ENCODE measurements around the gene DNAJA4. TPM values are rescaled to one million over a fixed set of nuclear protein-coding genes. Genes with fewer than 3 reads are reported as not detected.

The DNAJA4 gene
- total RNA-seq, 4 donors from 2014 or later = 9.5 to 21.9 (median 13.8) TPM

DNA sequence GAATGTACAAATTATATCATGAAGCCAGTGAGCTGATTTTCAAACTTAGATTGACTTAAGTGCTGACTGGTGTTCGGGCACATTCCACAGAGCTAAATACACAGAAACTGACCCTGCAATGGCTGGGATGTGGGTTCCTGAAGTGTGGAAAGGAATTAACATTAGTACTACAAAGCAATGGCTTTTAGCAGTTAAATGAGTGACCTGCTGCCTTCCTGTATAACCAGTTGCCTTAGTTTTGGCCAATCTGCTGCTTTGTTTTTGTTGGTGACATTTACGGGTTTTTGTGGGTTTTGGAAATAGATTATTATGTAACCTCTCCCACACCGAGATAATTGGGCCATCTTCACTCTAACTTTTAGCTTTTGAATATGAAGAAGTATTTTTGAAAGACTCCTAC, 37.5 kb downstream of the DNAJA4 start:
- WGBS, 2 donors = 20 to 22% methylated on average over 3 of the region's 3 CpGs

DNA sequence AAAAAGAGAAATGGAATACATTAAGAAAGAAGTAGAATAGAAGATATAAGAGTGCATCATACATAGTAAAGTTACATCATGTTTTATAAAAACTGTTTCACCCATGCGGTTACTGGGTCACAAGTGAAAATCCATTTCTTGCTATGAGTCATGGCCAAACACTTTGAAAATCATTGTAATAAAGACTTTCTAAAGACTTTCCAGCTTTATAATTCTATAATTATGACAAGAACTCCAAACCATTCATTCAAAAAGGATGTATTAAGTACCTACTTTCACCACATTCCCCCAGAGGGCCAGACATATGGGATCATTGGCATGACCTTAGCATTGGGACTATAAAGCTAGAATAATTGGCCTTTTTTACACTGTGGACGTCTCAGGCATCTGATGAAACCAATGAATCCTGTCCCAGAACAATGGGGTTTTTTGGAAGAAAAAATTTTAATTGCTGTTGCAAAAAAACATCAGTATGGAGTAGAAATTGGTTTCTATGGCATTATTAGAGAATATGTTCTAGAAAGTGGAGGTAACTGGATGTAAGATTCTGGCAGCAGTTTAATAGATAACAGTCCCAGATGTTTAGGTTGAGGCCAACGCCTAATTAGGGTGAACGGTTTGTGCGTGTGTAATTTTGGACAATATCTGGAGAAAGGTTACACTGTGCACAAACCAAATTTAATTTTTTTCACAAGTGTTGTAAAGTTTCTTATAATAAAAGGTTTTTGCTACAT, 38.4 kb downstream of the DNAJA4 start:
- Histone ChIP-seq H3K36me3 (no peaks in the 10 kb centered on the region), H3K4me1 (peaks cover 7 to 17% of the 10 kb centered on the region in 2 donors), H3K4me3 (replicated peaks in 1 of 3) (no peak overlapping the region), H3K9me3 (no peaks in the 10 kb centered on the region), H3K27ac (no peak overlapping the region), H3K27me3 (no peaks in the 10 kb centered on the region)
- 76 to 78% methylated on average over 5 of the region's 5 CpGs for WGBS, 2 donors
- DNase-seq = no peak
- intact Hi-C loops (cut with DNase I) = no loop called here
- TF ChIP-seq POLR2A (IDR thresholded peaks at IDR 0.05) = no peak
- TF ChIP-seq, protein P1, sequence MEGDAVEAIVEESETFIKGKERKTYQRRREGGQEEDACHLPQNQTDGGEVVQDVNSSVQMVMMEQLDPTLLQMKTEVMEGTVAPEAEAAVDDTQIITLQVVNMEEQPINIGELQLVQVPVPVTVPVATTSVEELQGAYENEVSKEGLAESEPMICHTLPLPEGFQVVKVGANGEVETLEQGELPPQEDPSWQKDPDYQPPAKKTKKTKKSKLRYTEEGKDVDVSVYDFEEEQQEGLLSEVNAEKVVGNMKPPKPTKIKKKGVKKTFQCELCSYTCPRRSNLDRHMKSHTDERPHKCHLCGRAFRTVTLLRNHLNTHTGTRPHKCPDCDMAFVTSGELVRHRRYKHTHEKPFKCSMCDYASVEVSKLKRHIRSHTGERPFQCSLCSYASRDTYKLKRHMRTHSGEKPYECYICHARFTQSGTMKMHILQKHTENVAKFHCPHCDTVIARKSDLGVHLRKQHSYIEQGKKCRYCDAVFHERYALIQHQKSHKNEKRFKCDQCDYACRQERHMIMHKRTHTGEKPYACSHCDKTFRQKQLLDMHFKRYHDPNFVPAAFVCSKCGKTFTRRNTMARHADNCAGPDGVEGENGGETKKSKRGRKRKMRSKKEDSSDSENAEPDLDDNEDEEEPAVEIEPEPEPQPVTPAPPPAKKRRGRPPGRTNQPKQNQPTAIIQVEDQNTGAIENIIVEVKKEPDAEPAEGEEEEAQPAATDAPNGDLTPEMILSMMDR (IDR thresholded peaks at IDR 0.05) = no peak

More for the DNA sequence above, 37.5 kb downstream of the DNAJA4 start:
- intact Hi-C loops (cut with DNase I) = no loop called here
- TF ChIP-seq, protein P1 (IDR thresholded peaks at IDR 0.05) = no peak
- no peak for TF ChIP-seq POLR2A (IDR thresholded peaks at IDR 0.05)
- Histone ChIP-seq H3K4me3 (replicated peaks in 1 of 3) (no peak overlapping the region), H3K27me3 (no peaks in the 10 kb centered on the region), H3K36me3 (no peaks in the 10 kb centered on the region), H3K9me3 (no peaks in the 10 kb centered on the region), H3K4me1 (peaks cover 7 to 17% of the 10 kb centered on the region in 2 donors), H3K27ac (no peak overlapping the region)
- no peak for DNase-seq

DNA sequence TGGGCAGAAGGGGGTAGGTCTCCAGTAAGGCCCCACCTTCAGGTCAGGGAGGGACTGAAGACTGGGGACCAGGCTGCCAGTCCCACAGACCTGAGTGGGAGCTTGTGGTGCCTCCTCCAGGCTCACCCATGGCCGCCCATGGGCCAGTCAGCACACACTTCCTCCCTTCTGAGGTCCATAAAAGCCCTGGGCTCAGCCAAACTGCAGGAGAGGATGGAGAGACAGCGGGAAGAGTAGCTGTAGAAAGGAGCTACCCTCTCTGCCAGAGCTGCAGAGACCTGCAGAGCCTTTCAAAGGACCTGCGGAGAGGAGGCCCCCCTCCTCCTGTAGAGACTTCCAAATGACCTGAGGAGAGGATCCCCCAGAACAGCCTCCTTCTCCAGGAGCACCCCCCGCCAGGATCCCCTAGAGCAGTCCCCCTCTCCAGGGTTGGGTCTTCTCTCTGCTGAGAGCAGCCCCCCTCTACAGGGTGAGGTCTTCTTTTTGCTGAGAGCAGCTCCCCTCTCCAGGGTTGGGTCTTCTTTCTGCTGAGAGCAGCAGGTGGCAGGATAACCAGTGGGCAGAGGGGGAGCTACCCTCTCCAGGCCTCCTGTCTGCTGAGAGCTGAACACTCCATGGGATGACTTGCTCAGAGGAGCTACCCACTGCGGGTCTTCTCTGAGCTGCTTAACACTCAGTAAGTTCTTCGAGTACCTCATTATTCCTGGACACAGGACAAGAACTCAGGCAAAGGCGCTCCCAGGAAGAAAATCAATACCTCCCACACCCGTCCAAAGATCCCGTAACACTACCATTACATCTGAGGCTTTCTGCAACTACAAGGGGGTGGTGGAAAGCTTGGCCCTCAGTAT, 40.1 kb downstream of the DNAJA4 start:
- TF ChIP-seq POLR2A (IDR thresholded peaks at IDR 0.05) = no peak
- Histone ChIP-seq H3K9me3 (no peaks in the 10 kb centered on the region), H3K27ac (peak overlapping the region; percentile 36 to 58 (median 49)), H3K36me3 (no peaks in the 10 kb centered on the region), H3K4me1 (peaks cover 0 to 19% of the 10 kb centered on the region in 2 donors), H3K27me3 (no peaks in the 10 kb centered on the region), H3K4me3 (replicated peaks in 1 of 3) (no peak overlapping the region)
- 87 to 89% methylated on average over 7 to 9 of the region's 9 CpGs for WGBS, 2 donors
- intact Hi-C loops (cut with DNase I) = no loop called here
- DNase-seq = no peak

DNA sequence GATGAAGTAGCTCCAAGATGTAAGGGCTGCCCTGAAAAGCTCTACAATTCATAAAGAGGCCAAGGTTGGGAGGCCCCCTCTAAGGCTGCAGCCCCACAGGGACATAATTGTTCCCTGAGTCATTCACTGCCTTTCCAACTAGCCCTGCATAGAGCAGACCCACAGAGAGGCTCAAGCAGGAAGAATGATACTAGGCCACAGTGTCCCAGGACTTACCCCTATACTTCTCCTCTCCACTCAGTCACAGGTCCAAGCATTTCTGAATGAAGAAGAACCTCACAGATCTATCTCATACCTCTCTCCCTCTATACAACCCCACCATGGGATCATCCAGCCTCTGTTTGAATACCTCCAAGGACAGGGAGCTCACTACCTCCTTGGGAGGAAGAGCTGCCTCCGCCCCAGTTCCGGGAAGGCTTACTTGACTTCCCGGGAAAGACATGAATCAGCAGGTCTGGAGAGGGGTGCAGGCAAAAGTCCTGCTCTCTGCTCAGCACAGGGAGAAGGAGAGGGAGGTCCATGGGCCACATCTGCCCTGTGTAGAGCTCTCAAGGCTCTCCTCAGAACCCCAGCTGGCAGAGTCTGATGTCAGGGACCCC, 41.9 kb downstream of the DNAJA4 start:
- no peak for DNase-seq
- intact Hi-C loops (cut with DNase I) = no loop called here
- 78 to 81% methylated on average over 3 of the region's 3 CpGs for WGBS, 2 donors

DNA sequence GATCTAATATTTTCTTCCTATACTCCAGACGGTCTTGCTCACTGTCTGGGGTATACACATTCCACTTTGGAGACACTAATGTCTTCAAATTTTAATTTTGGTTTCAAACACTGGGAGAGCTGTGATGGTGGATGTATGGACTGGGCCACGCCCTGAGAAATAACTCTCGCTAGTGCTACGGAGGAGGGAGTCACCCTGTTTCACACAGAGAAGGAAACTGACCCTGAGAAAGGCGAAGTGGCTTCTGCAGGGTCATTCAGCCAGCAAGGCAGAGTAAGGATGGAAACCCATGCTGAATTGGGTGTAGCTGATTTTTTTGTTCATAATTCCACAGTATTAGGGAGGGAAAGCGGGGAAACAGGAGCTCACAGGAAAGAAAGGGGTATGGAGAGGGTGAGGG, 43.6 kb downstream of the DNAJA4 start:
- intact Hi-C loops (cut with DNase I) = loop anchor here (2.0 kb wide), 1 partner anchor 115 kb away; no protein-coding TSS in a partner anchor
- WGBS, 2 donors = 65% methylated on average over 6 of the region's 6 CpGs
- TF ChIP-seq, protein P1 (IDR thresholded peaks at IDR 0.05) = no peak
- no peak for TF ChIP-seq POLR2A (IDR thresholded peaks at IDR 0.05)
- Histone ChIP-seq H3K4me1 (peaks cover 0 to 13% of the 10 kb centered on the region in 2 donors), H3K27me3 (no peaks in the 10 kb centered on the region), H3K4me3 (replicated peaks in 1 of 3) (no peak overlapping the region), H3K27ac (no peak overlapping the region), H3K36me3 (no peaks in the 10 kb centered on the region), H3K9me3 (no peaks in the 10 kb centered on the region)
- no peak for DNase-seq

More for the DNA sequence above, 41.9 kb downstream of the DNAJA4 start:
- no peaks in the 10 kb centered on the region for H3K36me3 ChIP-seq
- TF ChIP-seq, protein P1 (IDR thresholded peaks at IDR 0.05) = no peak
- TF ChIP-seq POLR2A (IDR thresholded peaks at IDR 0.05) = no peak
- H3K4me3 ChIP-seq (replicated peaks in 1 of 3) = no peak overlapping the region
- H3K9me3 ChIP-seq = no peaks in the 10 kb centered on the region
- peaks cover 0 to 13% of the 10 kb centered on the region in 2 donors for H3K4me1 ChIP-seq
- H3K27ac ChIP-seq = peak overlapping the region in 1 of 3 donors; percentile 49
- no peaks in the 10 kb centered on the region for H3K27me3 ChIP-seq
